A549 (cell line): ENCODE data around the gene PTPRN2. TPM values are rescaled to one million over a fixed set of nuclear protein-coding genes. Genes with fewer than 3 reads are reported as not detected.
"Not testable (repeated sequence)": the region's sequence is repeated elsewhere in the genome, so short reads cannot be mapped to it uniquely, and the experiment has no call there.

Experiments
- ATAC-seq, 2 experiments: fragments of 200-7000 bp in 1 of 2; fragments of >200 bp in 1 of 2; cut with Nextera tagmentation in 1 of 2; cut with Tn5 transposase in 1 of 2; 3 replicates each; pipeline versions ENCODE4 v1.8.0 to v1.9.1; 2018 to 2020; ENCODE audit warnings: mild to moderate bottlenecking in 1 of 2, moderate library complexity in 1 of 2
- CTCF ChIA-PET: fragments of 300-600 bp; sonication (Branson Sonifier 250); formaldehyde crosslinking; extraction: SDS; loops from one replicate; lab custom pipeline; 2021; ENCODE audit warnings: antibody characterized with exemption, inconsistent platforms; lab: Yijun Ruan, JAX
- POLR2A ChIA-PET: fragments of 350-600 bp; formaldehyde crosslinking; extraction: SDS; loops from one replicate; lab custom pipeline; 2021; ENCODE audit warnings: antibody characterized with exemption, inconsistent platforms; lab: Yijun Ruan, JAX
- DNase-seq, 2 experiments: peaks; one replicate each; pipeline versions ENCODE4 v3.0.0 to v3.0.0-alpha.2; 2011 to 2016; ENCODE audit warnings: low read depth in 1 of 2, low spot score in 1 of 2
- FAIRE-seq: peaks from 2 replicates; lab custom pipeline; 2011; peaks lifted over from hg19 to GRCh38; lab: Jason Lieb, UNC
- H3K27ac ChIP-seq, 2 experiments: fragments of >200 bp; sonication (Bioruptor Twin); formaldehyde crosslinking; 3 replicates each; pipeline ENCODE4 v1.5.1; 2016 to 2017
- H3K4me1 ChIP-seq: fragments of >200 bp; sonication (Bioruptor Twin); formaldehyde crosslinking; 3 replicates; pipeline ENCODE4 v1.6.1; 2016
- H3K4me2 ChIP-seq: fragments of >200 bp; sonication (Bioruptor Twin); formaldehyde crosslinking; 3 replicates; pipeline ENCODE4 v1.6.1; 2016
- H3K4me3 ChIP-seq: fragments of >200 bp; sonication (Bioruptor Twin); formaldehyde crosslinking; 3 replicates; pipeline ENCODE4 v1.5.1; 2016
- H3K9me3 ChIP-seq: fragments of >200 bp; sonication (Bioruptor Twin); formaldehyde crosslinking; 3 replicates; pipeline ENCODE4 v1.6.1; 2016
- BCL3 ChIP-seq: fragments of >200 bp; sonication (Bioruptor Twin); formaldehyde crosslinking; IDR thresholded peaks from 3 replicates; pipeline ENCODE4 v1.6.1; 2016
- BHLHE40 ChIP-seq: IDR thresholded peaks from 2 replicates; pipeline ENCODE4 v1.6.1; 2012; ENCODE audit warnings: low read depth, low read length, inconsistent platforms
- CEBPB ChIP-seq, 2 experiments: fragments of >200 bp in 1 of 2; sonication (Bioruptor Twin) in 1 of 2; formaldehyde crosslinking in 1 of 2; IDR thresholded peaks; 2 replicates each; pipeline ENCODE4 v1.6.1; 2012 to 2016
- CHD2 ChIP-seq: fragments of 150-350 bp; IDR thresholded peaks from 2 replicates; pipeline ENCODE4 v1.6.1; 2014; ENCODE audit warnings: low read length; ENCODE audit not compliant: partially characterized antibody
- EHF ChIP-seq: fragments of 250-450 bp; sonication (Bioruptor Pico); IDR thresholded peaks from 2 replicates; pipeline ENCODE4 v1.5.0; 2020; ENCODE audit warnings: mild to moderate bottlenecking
- EP300 ChIP-seq, 2 experiments: fragments of >200 bp; sonication (Bioruptor Twin); formaldehyde crosslinking; IDR thresholded peaks; 2 replicates in 1 of 2; 3 replicates in 1 of 2; pipeline ENCODE4 v1.6.1; 2016 to 2017
- FOSL2 ChIP-seq, 2 experiments: fragments of 450-650 bp in 1 of 2; fragments of >200 bp in 1 of 2; sonication (Bioruptor Twin) in 1 of 2; formaldehyde crosslinking; IDR thresholded peaks; 2 replicates each; pipeline versions ENCODE4 v1.5.0 to v1.6.1; 2016 to 2020; ENCODE audit warnings: mild to moderate bottlenecking in 1 of 2, moderate library complexity in 1 of 2
- JUN ChIP-seq, 2 experiments: fragments of >200 bp; sonication (Bioruptor Twin); formaldehyde crosslinking; IDR thresholded peaks; 2 replicates in 1 of 2; 3 replicates in 1 of 2; pipeline ENCODE4 v1.6.1; 2016 to 2017
- JUNB ChIP-seq: fragments of >200 bp; sonication (Bioruptor Twin); formaldehyde crosslinking; IDR thresholded peaks from 2 replicates; pipeline ENCODE4 v1.6.1; 2016
- MAFK ChIP-seq: fragments of 450-650 bp; IDR thresholded peaks from 2 replicates; pipeline ENCODE4 v1.6.1; 2014; ENCODE audit not compliant: partially characterized antibody
- MAZ ChIP-seq: fragments of 150-350 bp; IDR thresholded peaks from 2 replicates; pipeline ENCODE4 v1.6.1; 2014; ENCODE audit warnings: antibody characterized with exemption, low read depth, low read length, borderline replicate concordance
- MYC ChIP-seq: IDR thresholded peaks from 2 replicates; pipeline ENCODE4 v1.6.1; 2012; ENCODE audit warnings: mild to moderate bottlenecking, inconsistent platforms, low read length, improper control_type of control experiment, borderline replicate concordance
- PBX3 ChIP-seq: IDR thresholded peaks from 2 replicates; pipeline ENCODE4 v1.6.1; 2012
- RNF2 ChIP-seq: fragments of 200-600 bp; sonication (generic); IDR thresholded peaks from 2 replicates; pipeline ENCODE4 v1.6.1; 2016; ENCODE audit warnings: low read depth, mild to moderate bottlenecking, antibody characterized with exemption, moderate library complexity, borderline replicate concordance
- TP53 ChIP-seq: fragments of 250-450 bp; sonication (Bioruptor Pico); IDR thresholded peaks from 2 replicates; pipeline ENCODE4 v1.5.0; 2021; ENCODE audit warnings: mild to moderate bottlenecking, moderate library complexity
- ZSCAN20 ChIP-seq: fragments of 250-450 bp; sonication (Bioruptor Pico); IDR thresholded peaks from 2 replicates; pipeline ENCODE4 v1.8.0; 2022; ENCODE audit warnings: mild to moderate bottlenecking, moderate library complexity
- WGBS: methylation state at CpG from one replicate; pipeline ENCODE4 v1.1.6; 2017; ENCODE audit errors: missing lambda C conversion rate; 5-methylcytosine and 5-hydroxymethylcytosine counted together
- polyA plus RNA-seq, 4 experiments: library from polyadenylated mRNA; depleted of rRNA in 3 of 4; stranded (reverse); fragments of >200 nt; fragmentation: RNase III in 1 of 4; extraction: RNeasy Plus Mini Kit Qiagen cat#74134 plus additional on column Dnase treatment in 1 of 4; gene quantifications; 2 replicates in 3 of 4; 3 replicates in 1 of 4; pipeline ENCODE4 v1.2.3, GENCODE V29; 2011 to 2017
- TF ChIP-seq, protein P1 (sequence below): fragments of >200 bp; sonication (Bioruptor Twin); formaldehyde crosslinking; IDR thresholded peaks from 2 replicates; pipeline ENCODE4 v1.6.1; 2016
- TF ChIP-seq, protein P2 (sequence below): fragments of 150-350 bp; IDR thresholded peaks from 2 replicates; pipeline ENCODE4 v1.6.1; 2014; ENCODE audit warnings: low read depth, mild to moderate bottlenecking, low read length

Gene PTPRN2
- polyA plus RNA-seq, 2 of the 4 experiments (the other 2 are of a cell fraction), result 0.41 to 1.2 TPM

GRCh38 chr7:158341097-158341496, 246.5 kb downstream of the PTPRN2 start:
- ATAC-seq, FAIRE-seq, H3K9me3 ChIP-seq, POLR2A ChIA-PET, DNase-seq, CTCF ChIA-PET, H3K4me1 ChIP-seq, H3K4me2 ChIP-seq, H3K4me3 ChIP-seq, H3K27ac ChIP-seq: not testable (repeated sequence)
- 47% methylated on average over 11 of the region's 15 CpGs for WGBS

DNA sequence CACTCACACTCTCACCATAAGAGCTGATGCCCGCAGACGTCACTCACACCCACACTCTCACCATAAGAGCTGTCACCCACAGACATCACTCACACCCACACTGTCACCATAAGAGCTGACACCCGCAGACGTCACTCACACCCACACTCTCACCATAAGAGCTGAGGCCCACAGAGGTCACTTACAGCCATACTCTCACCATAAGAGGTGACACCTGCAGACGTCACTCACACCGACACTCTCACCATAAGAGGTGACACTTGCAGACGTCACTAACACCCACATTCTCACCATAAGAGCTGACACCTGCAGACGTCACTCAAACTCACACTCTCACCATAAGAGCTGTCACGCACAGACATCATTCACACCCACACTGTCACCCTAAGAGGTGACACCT, 250.7 kb downstream of the PTPRN2 start:
- H3K4me3 ChIP-seq, DNase-seq, POLR2A ChIA-PET, H3K4me2 ChIP-seq, CTCF ChIA-PET, ATAC-seq, FAIRE-seq, H3K4me1 ChIP-seq, H3K27ac ChIP-seq: not testable (repeated sequence)
- H3K9me3 ChIP-seq, result peaks cover 10% of the 10 kb centered on the region; the same call in 1 of the 3 replicates
- WGBS, result 32% methylated on average over 4 of the region's 9 CpGs

DNA sequence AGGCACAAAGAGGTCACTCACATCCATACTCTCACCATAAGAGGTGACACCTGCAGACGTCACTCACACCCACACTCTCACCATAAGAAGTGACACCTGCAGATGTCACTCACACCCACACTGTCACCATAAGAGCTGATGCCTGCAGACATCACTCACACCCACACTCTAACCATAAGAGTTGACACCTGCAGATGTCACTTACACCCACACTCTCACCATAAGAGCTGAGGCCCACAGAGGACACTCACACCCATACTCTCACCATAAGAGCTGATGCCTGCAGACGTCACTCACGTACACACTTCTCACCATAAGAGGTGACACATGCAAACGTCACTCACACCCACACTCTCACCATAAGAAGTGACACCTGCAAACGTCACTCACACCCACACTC, 255.1 kb downstream of the PTPRN2 start:
- H3K4me1 ChIP-seq, H3K4me2 ChIP-seq, CTCF ChIA-PET, FAIRE-seq, ATAC-seq, H3K4me3 ChIP-seq, POLR2A ChIA-PET, H3K9me3 ChIP-seq, DNase-seq, H3K27ac ChIP-seq: not testable (repeated sequence)
- WGBS, result 26% methylated on average over 3 of the region's 5 CpGs

DNA sequence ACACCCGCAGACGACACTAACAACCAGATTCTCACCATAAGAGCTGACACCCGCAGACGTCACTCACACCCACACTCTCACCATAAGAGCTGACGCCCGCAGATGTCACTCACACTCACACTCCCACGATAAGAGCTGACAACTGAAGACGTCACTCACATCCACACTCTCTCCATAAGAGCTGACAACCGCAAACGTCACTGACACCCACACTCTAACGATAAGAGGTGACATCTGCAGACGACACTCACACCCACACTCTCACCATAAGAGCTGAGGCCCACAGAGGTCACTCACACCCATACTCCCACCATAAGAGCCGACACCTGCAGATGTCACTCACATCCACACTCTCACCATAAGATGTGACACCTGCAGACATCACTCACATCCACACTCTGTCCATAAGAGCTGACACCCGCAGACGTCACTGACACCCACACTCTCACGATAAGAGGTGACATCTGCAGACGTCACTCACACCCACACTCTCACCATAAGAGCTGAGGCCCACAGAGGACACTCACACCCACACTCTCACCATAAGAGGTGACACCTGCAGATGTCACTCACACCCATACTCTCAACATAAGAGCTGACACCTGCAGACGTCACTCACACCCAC, 255.7 kb downstream of the PTPRN2 start:
- 56% methylated on average over 18 of the region's 18 CpGs for WGBS
- ATAC-seq, H3K27ac ChIP-seq, H3K4me1 ChIP-seq, H3K4me2 ChIP-seq, H3K4me3 ChIP-seq, FAIRE-seq, POLR2A ChIA-PET, DNase-seq: not testable (repeated sequence)
- CTCF ChIA-PET, result interaction anchor here (0.6 kb wide), 1 partner anchor 489 kb away, joined by 3 read pairs; no protein-coding TSS in a partner anchor
- H3K9me3 ChIP-seq, result peaks cover 12% of the 10 kb centered on the region; the same call in 1 of the 3 replicates

- 75% methylated on average over 13 of the region's 13 CpGs for WGBS
- ATAC-seq, result no peak
- CTCF ChIA-PET, result no interaction called here
- POLR2A ChIA-PET, result no interaction called here
- Histone ChIP-seq H3K4me1 (no peaks in the 10 kb centered on the region), H3K9me3 (peaks cover 12% of the 10 kb centered on the region; the same call in 1 of the 3 replicates), H3K27ac (no peak overlapping the region), H3K4me2 (no peak overlapping the region), H3K4me3 (no peak overlapping the region)
- TF ChIP-seq BCL3 (no peak), MYC (no peak), RNF2 (no peak), MAZ (no peak), EHF (CRISPR knock-in tag) (no peak), CHD2 (no peak), TP53 (CRISPR knock-in tag) (no peak), JUNB (no peak)
- TF ChIP-seq, protein P1, sequence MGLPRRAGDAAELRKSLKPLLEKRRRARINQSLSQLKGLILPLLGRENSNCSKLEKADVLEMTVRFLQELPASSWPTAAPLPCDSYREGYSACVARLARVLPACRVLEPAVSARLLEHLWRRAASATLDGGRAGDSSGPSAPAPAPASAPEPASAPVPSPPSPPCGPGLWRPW, result no peak
- no peak for FAIRE-seq
- no peak for DNase-seq
Observed at GRCh38 chr7:158329686-158330085, 257.9 kb downstream of the PTPRN2 start.

GRCh38 chr7:158329014-158329610, 258.5 kb downstream of the PTPRN2 start:
- no peak for FAIRE-seq
- no peak for DNase-seq
- ChIA-PET POLR2A (no interaction called here), CTCF (no interaction called here)
- 72% methylated on average over 25 of the region's 28 CpGs for WGBS
- Histone ChIP-seq H3K4me1 (no peaks in the 10 kb centered on the region), H3K4me3 (no peak overlapping the region), H3K27ac (no peak overlapping the region), H3K4me2 (no peak overlapping the region), H3K9me3 (peaks cover 12% of the 10 kb centered on the region; the same call in 1 of the 3 replicates)
- no peak for ATAC-seq
- TF ChIP-seq MAFK, result no peak
- TF ChIP-seq CEBPB (IDR thresholded peaks at IDR 0.05), result no peak
- TF ChIP-seq, protein P1, result no peak
- TF ChIP-seq FOSL2 (IDR thresholded peaks at IDR 0.05), result no peak
- TF ChIP-seq FOSL2 (CRISPR knock-in tag; IDR thresholded peaks at IDR 0.05), result no peak
- TF ChIP-seq, protein P2, sequence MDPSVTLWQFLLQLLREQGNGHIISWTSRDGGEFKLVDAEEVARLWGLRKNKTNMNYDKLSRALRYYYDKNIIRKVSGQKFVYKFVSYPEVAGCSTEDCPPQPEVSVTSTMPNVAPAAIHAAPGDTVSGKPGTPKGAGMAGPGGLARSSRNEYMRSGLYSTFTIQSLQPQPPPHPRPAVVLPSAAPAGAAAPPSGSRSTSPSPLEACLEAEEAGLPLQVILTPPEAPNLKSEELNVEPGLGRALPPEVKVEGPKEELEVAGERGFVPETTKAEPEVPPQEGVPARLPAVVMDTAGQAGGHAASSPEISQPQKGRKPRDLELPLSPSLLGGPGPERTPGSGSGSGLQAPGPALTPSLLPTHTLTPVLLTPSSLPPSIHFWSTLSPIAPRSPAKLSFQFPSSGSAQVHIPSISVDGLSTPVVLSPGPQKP, result no peak
- no peak for TF ChIP-seq BHLHE40
- TF ChIP-seq ZSCAN20 (CRISPR knock-in tag), result no peak
- TF ChIP-seq PBX3, result no peak
- TF ChIP-seq EP300 (IDR thresholded peaks at IDR 0.05), result no peak
- TF ChIP-seq JUN (IDR thresholded peaks at IDR 0.05), result no peak
